Measurements from ENCODE around the gene ANAPC5. TPM values are rescaled to one million over a fixed set of nuclear protein-coding genes. Genes with fewer than 3 reads are reported as not detected.
A peak's percentile ranks its signal among the peaks of the same experiment; 100 is the strongest.

The ANAPC5 gene
- total RNA-seq, 1 donor from 2014 or later, result 111 TPM

DNA sequence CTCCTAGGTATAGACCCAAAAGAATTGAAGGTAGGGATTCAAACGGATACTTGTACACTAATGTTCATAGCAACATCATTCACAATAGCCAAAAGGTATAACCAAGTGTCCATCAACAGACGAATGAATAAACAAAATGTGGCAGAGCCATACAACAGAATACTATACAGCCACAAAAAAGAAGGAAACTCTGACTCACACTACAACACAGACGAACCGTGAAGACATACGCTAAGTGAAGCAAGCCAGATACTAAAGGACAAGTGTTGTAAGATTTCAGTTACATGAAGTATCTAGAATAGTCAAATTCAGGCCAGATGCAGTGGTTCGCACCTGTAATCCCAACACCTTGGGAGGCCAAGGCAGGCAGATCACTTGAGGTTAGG is 74.8 kb downstream of the ANAPC5 start:
- no peak for TF ChIP-seq CTCF (conservative IDR thresholded peaks at IDR 0.05)
- Mint-ChIP-seq H3K4me1 (no peaks in the 10 kb centered on the region), H3K27ac (ENCODE audit: unreplicated experiment) (no peak overlapping the region), H3K36me3 (ENCODE audit: low read depth) (peaks cover 15% of the 10 kb centered on the region), H3K27me3 (ENCODE audit: low read depth) (no peaks in the 10 kb centered on the region), H3K4me3 (no peak overlapping the region), H3K9me3 (no peaks in the 10 kb centered on the region)
- DNase-seq (ENCODE audit: low read depth, low spot score), result no peak

- no peak for TF ChIP-seq CTCF (conservative IDR thresholded peaks at IDR 0.05)
Measured at GRCh38 chr12:121274036-121274763, 78.0 kb downstream of the ANAPC5 start.

DNA sequence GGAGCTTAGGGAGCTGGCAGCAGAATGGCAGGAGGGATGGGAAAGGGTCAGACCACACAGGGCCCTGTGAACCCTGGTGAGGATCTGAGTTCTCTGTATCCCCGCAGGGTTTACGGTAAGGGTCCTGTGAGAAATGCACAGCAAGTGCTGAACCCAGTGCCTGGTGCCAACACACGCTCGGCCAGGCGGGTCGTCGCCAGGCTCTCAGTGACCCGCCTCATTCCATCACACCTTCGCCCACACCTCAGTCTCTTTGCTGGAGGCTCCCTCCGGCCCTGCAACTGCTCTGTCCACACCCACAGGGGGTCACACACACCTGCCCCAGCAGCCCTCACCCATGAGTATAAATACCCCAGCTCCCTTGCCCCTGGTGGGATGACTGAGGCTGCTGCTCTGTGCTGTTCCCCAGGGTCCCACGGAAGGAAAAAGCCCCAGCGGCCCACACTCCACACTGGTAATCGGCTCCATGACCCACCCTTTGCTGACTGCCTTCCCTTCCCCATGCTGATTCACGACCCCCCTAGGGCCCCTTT is 78.8 kb downstream of the ANAPC5 start:
- H3K27ac Mint-ChIP-seq (ENCODE audit: unreplicated experiment), result no peak overlapping the region
- no peak for DNase-seq (ENCODE audit: low read depth, low spot score)
- H3K36me3 Mint-ChIP-seq (ENCODE audit: low read depth), result peaks cover 19% of the 10 kb centered on the region
- TF ChIP-seq CTCF (conservative IDR thresholded peaks at IDR 0.05), result no peak
- no peaks in the 10 kb centered on the region for H3K9me3 Mint-ChIP-seq
- H3K4me3 Mint-ChIP-seq, result no peak overlapping the region
- H3K27me3 Mint-ChIP-seq (ENCODE audit: low read depth), result no peaks in the 10 kb centered on the region
- no peaks in the 10 kb centered on the region for H3K4me1 Mint-ChIP-seq

More at GRCh38 chr12:121274036-121274763, 78.0 kb downstream of the ANAPC5 start:
- Mint-ChIP-seq H3K4me3 (no peak overlapping the region), H3K9me3 (no peaks in the 10 kb centered on the region), H3K27ac (ENCODE audit: unreplicated experiment) (no peak overlapping the region), H3K4me1 (no peaks in the 10 kb centered on the region), H3K27me3 (ENCODE audit: low read depth) (no peaks in the 10 kb centered on the region), H3K36me3 (ENCODE audit: low read depth) (peaks cover 19% of the 10 kb centered on the region)
- no peak for DNase-seq (ENCODE audit: low read depth, low spot score)

- no peaks in the 10 kb centered on the region for H3K9me3 Mint-ChIP-seq
- no peaks in the 10 kb centered on the region for H3K4me1 Mint-ChIP-seq
- no peaks in the 10 kb centered on the region for H3K27me3 Mint-ChIP-seq (ENCODE audit: low read depth)
- H3K4me3 Mint-ChIP-seq, result no peak overlapping the region
- H3K36me3 Mint-ChIP-seq (ENCODE audit: low read depth), result peaks cover 13% of the 10 kb centered on the region
- DNase-seq (ENCODE audit: low read depth, low spot score), result no peak
- TF ChIP-seq CTCF (conservative IDR thresholded peaks at IDR 0.05), result no peak
- no peak overlapping the region for H3K27ac Mint-ChIP-seq (ENCODE audit: unreplicated experiment)
Measured at GRCh38 chr12:121267822-121268221, 84.4 kb downstream of the ANAPC5 start.

GRCh38 chr12:121264951-121265515 is 87.2 kb downstream of the ANAPC5 start:
- H3K4me1 Mint-ChIP-seq, result no peaks in the 10 kb centered on the region
- no peak for TF ChIP-seq CTCF (conservative IDR thresholded peaks at IDR 0.05)
- no peak for DNase-seq (ENCODE audit: low read depth, low spot score)
- H3K27ac Mint-ChIP-seq (ENCODE audit: unreplicated experiment), result peak overlapping the region; percentile 83
- no peaks in the 10 kb centered on the region for H3K27me3 Mint-ChIP-seq (ENCODE audit: low read depth)
- no peaks in the 10 kb centered on the region for H3K9me3 Mint-ChIP-seq
- H3K36me3 Mint-ChIP-seq (ENCODE audit: low read depth), result peaks cover 19% of the 10 kb centered on the region
- H3K4me3 Mint-ChIP-seq, result no peak overlapping the region

Data from neural crest cell (in vitro differentiated cells).